Tibial nerve (tissue), 4 donors: ENCODE results near the gene COPS8. TPM values are rescaled to one million over a fixed set of nuclear protein-coding genes. Genes with fewer than 3 reads are reported as not detected.

Experiments
- DNase-seq, 2 donors: peaks; one replicate each; pipeline ENCODE4 v3.0.0-alpha.2; 2019; ENCODE audit warnings: low spot score in 2 of 2
- H3K27ac ChIP-seq, 4 donors: fragments of 200-600 bp; sonication (generic) in 3 of 4; one replicate each; pipeline ENCODE4 v1.5.1; 2017 to 2019; ENCODE audit warnings: mild to moderate bottlenecking in 1 of 4
- H3K27me3 ChIP-seq, 2 donors: fragments of 200-600 bp; sonication (generic) in 1 of 2; one replicate each; pipeline versions ENCODE4 v1.5.1 to v1.6.0; 2017 to 2019
- H3K36me3 ChIP-seq, 3 donors: fragments of 200-600 bp; sonication (generic); one replicate each; pipeline ENCODE4 v1.5.1; 2018 to 2019
- H3K4me1 ChIP-seq, 4 donors: fragments of 200-600 bp; sonication (generic) in 3 of 4; one replicate each; pipeline ENCODE4 v1.5.1; 2017 to 2019
- H3K4me3 ChIP-seq, 4 donors: fragments of 200-600 bp; sonication (generic) in 3 of 4; one replicate each; pipeline ENCODE4 v1.5.1; 2017 to 2019; ENCODE audit warnings: mild to moderate bottlenecking in 1 of 4, moderate library complexity in 1 of 4
- H3K9me3 ChIP-seq, 4 donors: fragments of 200-600 bp; sonication (generic) in 3 of 4; one replicate each; pipeline ENCODE4 v1.5.1; 2017 to 2019
- CTCF ChIP-seq, 5 experiments: fragments of 200-600 bp in 3 of 5; fragments of 450-650 bp in 2 of 5; sonication (generic) in 3 of 5; IDR thresholded peaks; one replicate each; pipeline ENCODE4 v1.5.1; 2016 to 2019; ENCODE audit warnings: antibody characterized with exemption in 5 of 5, mild to moderate bottlenecking in 3 of 5, moderate library complexity in 2 of 5
- EP300 ChIP-seq, 2 donors: sonication (generic); formaldehyde crosslinking; IDR thresholded peaks; one replicate each; pipeline ENCODE4 v1.6.1; 2017; ENCODE audit warnings: antibody characterized with exemption in 2 of 2, mild to moderate bottlenecking in 1 of 2
- POLR2A ChIP-seq, 2 donors: fragments of 450-650 bp; IDR thresholded peaks; one replicate each; pipeline ENCODE4 v1.6.1; 2017; ENCODE audit warnings: antibody characterized with exemption in 2 of 2, mild to moderate bottlenecking in 2 of 2, moderate library complexity in 2 of 2
- WGBS, 2 donors: methylation state at CpG; one replicate each; pipeline ENCODE4 v1.1.5; 2018; 5-methylcytosine and 5-hydroxymethylcytosine counted together
- total RNA-seq, 4 donors: library from RNA; depleted of rRNA; stranded (reverse); fragments of >200 nt; gene quantifications; one replicate each; pipeline ENCODE4 v1.1.0, GENCODE V29; 2016

COPS8 gene
- total RNA-seq, 4 donors from 2014 or later: 69.6 to 93.1 (median 80.2) TPM

GRCh38 chr2:237109421-237109934 is 23.8 kb downstream of the COPS8 start:
- Histone ChIP-seq H3K4me1 (no peaks in the 10 kb centered on the region), H3K9me3 (peaks cover 0 to 5% (median 0%) of the 10 kb centered on the region in 4 donors), H3K27ac (no peak overlapping the region), H3K27me3 (no peaks in the 10 kb centered on the region), H3K4me3 (no peak overlapping the region), H3K36me3 (peaks cover 0 to 8% (median 0%) of the 10 kb centered on the region in 3 donors)
- no peak for TF ChIP-seq EP300 (IDR thresholded peaks at IDR 0.05)
- no peak for TF ChIP-seq CTCF (IDR thresholded peaks at IDR 0.05)
- no peak for TF ChIP-seq POLR2A (IDR thresholded peaks at IDR 0.05)
- WGBS, 2 donors: 97% methylated on average over 4 of the region's 4 CpGs
- no peak for DNase-seq

GRCh38 chr2:237113026-237113795 is 27.5 kb downstream of the COPS8 start:
- Histone ChIP-seq H3K9me3 (peaks cover 0 to 5% (median 0%) of the 10 kb centered on the region in 4 donors), H3K4me1 (no peaks in the 10 kb centered on the region), H3K27ac (no peak overlapping the region), H3K36me3 (peaks cover 0 to 8% (median 0%) of the 10 kb centered on the region in 3 donors), H3K4me3 (no peak overlapping the region), H3K27me3 (no peaks in the 10 kb centered on the region)
- TF ChIP-seq CTCF (IDR thresholded peaks at IDR 0.05) (no peak), POLR2A (IDR thresholded peaks at IDR 0.05) (no peak), EP300 (IDR thresholded peaks at IDR 0.05) (no peak)
- DNase-seq: no peak
- WGBS, 2 donors: 75 to 83% methylated on average over 4 of the region's 4 CpGs

GRCh38 chr2:237115870-237116269 is 30.2 kb downstream of the COPS8 start:
- Histone ChIP-seq H3K27ac (no peak overlapping the region), H3K36me3 (no peaks in the 10 kb centered on the region), H3K4me1 (no peaks in the 10 kb centered on the region), H3K4me3 (no peak overlapping the region), H3K9me3 (no peaks in the 10 kb centered on the region), H3K27me3 (no peaks in the 10 kb centered on the region)
- no peak for DNase-seq
- TF ChIP-seq CTCF (IDR thresholded peaks at IDR 0.05): no peak
- TF ChIP-seq POLR2A (IDR thresholded peaks at IDR 0.05): no peak
- TF ChIP-seq EP300 (IDR thresholded peaks at IDR 0.05): no peak
- WGBS, 2 donors: 93 to 96% methylated on average over 3 of the region's 3 CpGs

GRCh38 chr2:237116431-237116830 is 30.7 kb downstream of the COPS8 start:
- no peaks in the 10 kb centered on the region for H3K27me3 ChIP-seq
- WGBS, 2 donors: 78 to 79% methylated on average over 2 of the region's 2 CpGs
- H3K27ac ChIP-seq: no peak overlapping the region
- no peak for TF ChIP-seq EP300 (IDR thresholded peaks at IDR 0.05)
- no peak for TF ChIP-seq CTCF (IDR thresholded peaks at IDR 0.05)
- TF ChIP-seq POLR2A (IDR thresholded peaks at IDR 0.05): no peak
- H3K9me3 ChIP-seq: no peaks in the 10 kb centered on the region
- no peaks in the 10 kb centered on the region for H3K36me3 ChIP-seq
- no peak for DNase-seq
- no peaks in the 10 kb centered on the region for H3K4me1 ChIP-seq
- H3K4me3 ChIP-seq: no peak overlapping the region

- TF ChIP-seq POLR2A (IDR thresholded peaks at IDR 0.05) (no peak), EP300 (IDR thresholded peaks at IDR 0.05) (no peak), CTCF (IDR thresholded peaks at IDR 0.05) (no peak)
- Histone ChIP-seq H3K4me1 (no peaks in the 10 kb centered on the region), H3K9me3 (no peaks in the 10 kb centered on the region), H3K4me3 (no peak overlapping the region), H3K36me3 (no peaks in the 10 kb centered on the region), H3K27me3 (no peaks in the 10 kb centered on the region), H3K27ac (no peak overlapping the region)
- no peak for DNase-seq
- WGBS, 2 donors: 50 to 52% methylated on average over 1 of the region's 1 CpG
These were observed 32.3 kb downstream of the COPS8 start for GRCh38 chr2:237118025-237118424.
